Choroid plexus epithelial cell (primary cell): Measurements from ENCODE around the gene IL3.

Experiments
- DNase-seq: peaks from one replicate; pipeline ENCODE4 v3.0.0-alpha.2; 2010; ENCODE audit warnings: low read depth
- H3K4me3 ChIP-seq: 2 replicates; pipeline ENCODE4 v1.5.1; 2011; ENCODE audit warnings: low read depth, mild to moderate bottlenecking, control low read depth, low read length, moderate library complexity
- TF ChIP-seq, protein P1 (sequence below): conservative IDR thresholded peaks from 2 replicates; pipeline ENCODE4 v1.5.1; 2011; ENCODE audit warnings: low read depth, mild to moderate bottlenecking, control low read depth, inconsistent platforms, low read length, moderate library complexity

IL3 gene

DNA sequence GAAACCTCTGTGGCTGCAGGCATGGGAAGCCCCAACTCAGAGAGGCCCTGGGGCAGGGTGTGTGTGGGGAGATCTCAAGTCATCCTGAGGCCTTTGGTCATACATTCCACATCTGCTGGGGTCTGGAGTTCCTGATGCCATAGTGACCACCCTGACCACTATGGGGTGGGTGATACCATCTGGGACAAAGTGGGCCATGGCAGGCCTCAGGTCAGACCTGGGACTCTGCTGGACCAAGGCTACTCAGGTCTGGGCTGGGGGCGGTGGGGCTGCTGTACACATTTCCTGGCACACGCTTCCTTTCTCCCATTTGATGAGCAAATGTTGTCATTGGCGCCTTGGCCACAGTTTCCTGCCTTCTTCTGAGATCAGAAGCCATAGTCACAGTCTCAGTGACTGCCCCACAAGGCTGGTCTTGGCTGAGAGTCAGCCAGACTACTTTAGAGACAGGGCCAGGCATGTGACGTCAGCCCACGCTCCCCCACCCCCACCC, 33.9 kb upstream of the IL3 start:
- TF ChIP-seq, protein P1, sequence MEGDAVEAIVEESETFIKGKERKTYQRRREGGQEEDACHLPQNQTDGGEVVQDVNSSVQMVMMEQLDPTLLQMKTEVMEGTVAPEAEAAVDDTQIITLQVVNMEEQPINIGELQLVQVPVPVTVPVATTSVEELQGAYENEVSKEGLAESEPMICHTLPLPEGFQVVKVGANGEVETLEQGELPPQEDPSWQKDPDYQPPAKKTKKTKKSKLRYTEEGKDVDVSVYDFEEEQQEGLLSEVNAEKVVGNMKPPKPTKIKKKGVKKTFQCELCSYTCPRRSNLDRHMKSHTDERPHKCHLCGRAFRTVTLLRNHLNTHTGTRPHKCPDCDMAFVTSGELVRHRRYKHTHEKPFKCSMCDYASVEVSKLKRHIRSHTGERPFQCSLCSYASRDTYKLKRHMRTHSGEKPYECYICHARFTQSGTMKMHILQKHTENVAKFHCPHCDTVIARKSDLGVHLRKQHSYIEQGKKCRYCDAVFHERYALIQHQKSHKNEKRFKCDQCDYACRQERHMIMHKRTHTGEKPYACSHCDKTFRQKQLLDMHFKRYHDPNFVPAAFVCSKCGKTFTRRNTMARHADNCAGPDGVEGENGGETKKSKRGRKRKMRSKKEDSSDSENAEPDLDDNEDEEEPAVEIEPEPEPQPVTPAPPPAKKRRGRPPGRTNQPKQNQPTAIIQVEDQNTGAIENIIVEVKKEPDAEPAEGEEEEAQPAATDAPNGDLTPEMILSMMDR = no peak
- no peak overlapping the region for H3K4me3 ChIP-seq
- DNase-seq = no peak

DNA sequence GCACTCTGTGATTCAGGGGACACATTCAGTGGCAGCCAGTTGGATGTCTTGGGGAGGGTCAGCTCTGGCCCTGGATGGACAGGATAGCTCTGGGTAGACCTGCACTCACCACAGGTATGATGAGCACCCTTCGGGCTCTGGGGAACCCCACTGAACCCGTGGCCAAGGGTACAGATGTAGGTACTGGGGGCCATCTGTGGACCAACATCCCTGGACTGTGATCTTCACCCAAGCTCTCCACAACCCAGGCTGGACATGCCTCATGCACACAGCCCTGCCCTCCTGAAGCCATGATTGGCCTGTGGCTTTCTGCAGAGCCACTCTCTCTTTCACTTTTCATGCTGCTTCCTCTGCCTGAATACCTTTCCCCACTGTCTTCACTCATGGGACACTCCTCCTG, 33.4 kb upstream of the IL3 start:
- no peak for DNase-seq
- TF ChIP-seq, protein P1 = no peak

DNA sequence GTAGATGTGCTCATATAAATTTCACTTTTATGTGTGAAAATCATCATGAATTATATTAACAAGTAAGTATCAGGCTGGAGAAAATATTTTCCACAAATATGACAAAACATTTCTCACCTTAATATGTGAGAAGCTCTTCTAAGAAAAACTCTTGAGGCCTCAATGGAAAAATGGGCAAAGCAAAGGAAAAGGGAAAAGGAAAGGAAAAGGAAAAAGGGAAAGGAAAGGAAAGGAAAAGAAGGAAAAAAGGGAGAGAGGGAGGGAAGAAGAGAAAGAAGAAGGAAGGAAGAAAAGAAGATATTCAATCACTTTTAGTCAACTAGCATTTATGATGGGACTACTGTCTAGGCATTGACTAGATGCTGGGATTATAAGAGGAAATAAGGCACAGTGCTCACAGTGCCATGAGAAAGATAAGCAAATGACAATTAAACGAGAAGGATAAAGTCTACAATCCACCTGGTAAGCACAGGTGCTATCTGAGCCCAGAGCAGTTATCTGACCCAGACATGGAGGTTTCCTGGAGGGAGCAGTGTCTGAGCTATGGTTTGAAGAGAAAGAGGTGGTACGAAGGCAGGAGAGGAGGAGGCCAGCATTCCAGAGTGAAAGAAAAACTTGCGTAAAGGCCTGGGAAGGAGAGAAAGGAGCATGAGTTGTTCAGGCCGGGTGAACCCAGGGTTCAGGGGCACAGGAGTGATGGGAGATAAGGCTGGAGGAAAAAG, 30.7 kb upstream of the IL3 start:
- DNase-seq = no peak
- TF ChIP-seq, protein P1 = no peak
- no peak overlapping the region for H3K4me3 ChIP-seq

More for the DNA sequence above, 33.4 kb upstream of the IL3 start:
- no peak overlapping the region for H3K4me3 ChIP-seq

DNA sequence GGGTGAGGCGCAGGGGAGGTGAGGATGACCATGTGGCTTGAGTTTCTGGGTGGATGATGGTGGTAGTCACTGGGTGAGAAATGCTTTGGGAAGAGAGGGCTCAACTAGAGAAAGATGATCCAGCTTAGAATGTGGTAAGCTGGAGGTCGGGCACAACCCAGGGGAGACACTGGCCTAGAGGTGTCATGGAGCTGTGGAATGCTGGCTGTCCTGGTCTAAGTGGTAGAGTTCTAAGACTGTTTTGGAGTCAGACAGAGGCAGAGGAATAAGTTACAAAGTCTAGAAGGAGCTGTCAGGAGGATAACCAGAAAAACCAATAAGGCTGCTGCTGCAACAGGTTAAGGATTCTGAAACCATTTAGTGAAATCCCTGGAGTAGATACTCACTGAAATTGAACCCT, 29.8 kb upstream of the IL3 start:
- TF ChIP-seq, protein P1 = no peak
- no peak for DNase-seq
- no peak overlapping the region for H3K4me3 ChIP-seq

DNA sequence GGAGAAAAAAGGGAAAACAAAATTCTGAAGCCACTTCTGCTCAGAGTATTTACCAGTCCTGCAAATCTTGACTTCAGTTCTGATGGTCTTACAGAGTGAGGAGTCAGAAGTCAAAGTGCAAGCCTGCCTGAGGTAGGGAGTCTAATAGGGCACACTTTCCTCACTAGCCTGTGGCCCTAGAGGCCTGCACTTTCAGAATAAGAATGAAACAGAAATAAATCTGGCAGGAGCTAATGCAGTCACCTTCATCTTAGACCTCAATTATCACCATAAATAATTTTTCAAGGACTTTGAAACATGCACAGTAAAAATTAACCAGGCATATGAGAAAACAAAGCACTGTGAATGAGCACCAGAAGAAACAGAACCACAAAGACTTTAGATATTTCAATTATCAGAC, 28.3 kb upstream of the IL3 start:
- no peak overlapping the region for H3K4me3 ChIP-seq
- TF ChIP-seq, protein P1 = no peak
- DNase-seq = no peak

DNA sequence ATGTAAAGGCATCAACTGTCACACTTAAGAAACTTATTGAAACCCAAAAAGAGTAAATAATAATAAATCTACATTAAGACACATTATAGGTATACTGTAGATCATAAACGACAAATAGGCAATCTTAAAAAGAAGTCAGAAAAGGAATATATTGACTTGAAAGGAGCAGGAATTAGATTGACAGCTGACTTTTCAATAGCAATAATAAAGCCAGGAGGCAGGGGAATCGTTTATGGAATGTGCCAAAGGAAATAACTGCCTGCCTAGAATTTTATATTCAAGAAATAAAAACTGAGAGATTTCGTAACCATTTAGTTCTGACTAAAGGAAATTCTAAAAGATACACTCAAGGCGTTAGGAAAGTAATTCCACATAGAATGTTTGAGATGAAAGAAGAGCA, 27.3 kb upstream of the IL3 start:
- TF ChIP-seq, protein P1 = no peak
- DNase-seq = no peak
- H3K4me3 ChIP-seq = no peak overlapping the region

DNA sequence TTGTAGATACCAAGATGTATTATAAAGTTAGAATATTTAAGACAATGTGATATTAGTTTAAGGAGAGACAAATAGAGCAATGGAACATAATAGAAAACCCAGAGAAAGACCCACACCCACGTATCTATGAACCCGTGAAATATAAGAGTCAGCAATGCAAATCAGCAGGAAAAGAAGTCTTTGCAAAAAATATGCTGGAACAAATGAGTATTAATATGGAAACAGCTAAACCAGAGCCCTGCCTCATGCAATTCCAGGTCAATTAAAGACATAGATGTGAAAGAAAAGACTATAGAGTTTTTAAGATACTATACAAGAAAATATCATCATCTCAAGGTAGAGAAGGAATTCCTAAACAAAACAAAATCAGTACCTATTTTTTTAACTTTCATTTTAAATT, 23.1 kb upstream of the IL3 start:
- no peak for DNase-seq
- H3K4me3 ChIP-seq = no peak overlapping the region
- TF ChIP-seq, protein P1 = no peak
